T-helper 2 cell treated with Interferon-gamma antibody and Interleukin-4, amounts not matched to agents 100 ng/mL and 5 ng/mL, for 36 hours (primary cell): ENCODE data around the gene TPRA1. TPM values are rescaled to one million over a fixed set of nuclear protein-coding genes. Genes with fewer than 3 reads are reported as not detected.
"Not testable (repeated sequence)": the region's sequence is repeated elsewhere in the genome, so short reads cannot be mapped to it uniquely, and the experiment has no call there.

ENCODE experiments used
- intact Hi-C: fragments of 100-400 bp; cut with micrococcal nuclease; formaldehyde crosslinking; loops from one replicate; pipeline ENCODE4 v1.15.1; 2023
- total RNA-seq: library from RNA; stranded (reverse); gene quantifications from 2 replicates; pipeline ENCODE4 v1.2.3, GENCODE V29; 2022

The TPRA1 gene
- total RNA-seq, 1 donor from 2014 or later, result 31.1 TPM

- intact Hi-C loops, result loop anchor here (5.0 kb wide), 2 partner anchors 169 to 789 kb away; no protein-coding TSS in a partner anchor
Observed at GRCh38 chr3:127541320-127541719, 49.2 kb downstream of the TPRA1 start.

GRCh38 chr3:127539366-127540060 is 51.0 kb downstream of the TPRA1 start:
- intact Hi-C loops, result loop anchor here (5.0 kb wide), 2 partner anchors 167 to 787 kb away; no protein-coding TSS in a partner anchor

DNA sequence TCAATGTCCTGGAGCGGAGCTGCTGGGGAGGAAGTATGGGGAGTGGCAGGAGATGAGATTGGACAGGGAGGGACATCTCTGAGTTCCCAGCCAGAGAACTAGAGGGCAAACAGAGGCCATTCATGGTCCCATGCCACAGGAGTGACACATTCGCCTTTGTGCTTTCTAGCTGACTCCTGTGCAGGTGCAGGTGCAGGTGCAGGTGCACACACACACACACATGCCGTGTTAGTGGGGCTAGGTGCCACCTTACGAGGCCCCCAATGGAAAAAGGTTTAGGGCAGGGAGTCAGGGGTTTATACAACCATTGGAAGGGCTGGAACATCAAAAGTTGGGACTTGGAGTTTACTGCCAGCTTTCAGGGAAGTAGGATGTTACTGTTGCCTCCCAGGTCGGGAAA is 52.0 kb downstream of the TPRA1 start:
- intact Hi-C loops, result no loop called here

DNA sequence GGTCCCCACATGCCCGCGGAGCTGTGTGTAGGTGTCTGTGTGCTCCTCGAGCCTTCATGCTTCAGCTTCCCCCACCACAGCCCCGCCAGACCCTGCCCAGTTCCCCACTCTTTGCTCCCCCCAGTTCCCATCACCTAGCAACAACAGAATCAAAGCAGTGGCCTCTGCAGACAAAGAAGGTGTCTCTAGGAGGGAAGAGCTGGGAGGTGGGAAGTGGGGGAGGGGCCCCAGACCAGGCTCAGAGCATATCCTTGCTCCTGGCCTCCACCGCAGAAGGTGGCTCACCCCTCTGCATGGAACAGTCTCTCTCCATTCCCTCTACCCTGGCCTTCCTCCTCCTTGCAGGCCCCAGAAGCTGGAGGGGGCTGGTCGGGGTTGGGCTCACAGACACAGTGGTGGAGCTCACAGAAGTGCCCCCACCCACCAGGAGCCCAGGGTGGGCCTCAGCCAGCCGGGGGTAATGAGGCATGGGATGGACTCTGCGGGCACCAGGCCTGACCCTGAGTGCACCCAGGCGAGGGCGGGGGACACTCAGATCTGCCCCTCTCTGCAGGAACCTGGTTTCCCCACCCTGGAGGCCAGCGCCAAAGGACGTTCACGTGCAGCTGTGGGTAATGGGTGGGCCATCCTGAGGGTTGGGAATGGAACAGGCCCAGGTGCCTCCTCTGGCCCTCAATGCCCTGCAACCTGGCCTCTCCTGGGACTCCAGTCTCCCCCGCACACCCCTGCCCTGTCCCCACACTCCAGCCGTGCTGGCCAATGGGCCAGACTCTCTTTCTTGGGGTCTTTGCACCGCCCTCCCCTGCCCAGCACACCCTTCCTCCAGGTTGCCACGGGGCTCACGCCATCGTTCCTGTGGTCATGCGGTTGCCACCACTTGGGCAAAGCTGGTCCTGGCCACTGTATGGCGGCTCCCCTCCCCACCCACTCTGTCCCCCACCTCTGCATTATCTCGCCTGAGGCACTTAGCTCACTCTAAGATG is 53.4 kb downstream of the TPRA1 start:
- intact Hi-C loops, result no loop called here

DNA sequence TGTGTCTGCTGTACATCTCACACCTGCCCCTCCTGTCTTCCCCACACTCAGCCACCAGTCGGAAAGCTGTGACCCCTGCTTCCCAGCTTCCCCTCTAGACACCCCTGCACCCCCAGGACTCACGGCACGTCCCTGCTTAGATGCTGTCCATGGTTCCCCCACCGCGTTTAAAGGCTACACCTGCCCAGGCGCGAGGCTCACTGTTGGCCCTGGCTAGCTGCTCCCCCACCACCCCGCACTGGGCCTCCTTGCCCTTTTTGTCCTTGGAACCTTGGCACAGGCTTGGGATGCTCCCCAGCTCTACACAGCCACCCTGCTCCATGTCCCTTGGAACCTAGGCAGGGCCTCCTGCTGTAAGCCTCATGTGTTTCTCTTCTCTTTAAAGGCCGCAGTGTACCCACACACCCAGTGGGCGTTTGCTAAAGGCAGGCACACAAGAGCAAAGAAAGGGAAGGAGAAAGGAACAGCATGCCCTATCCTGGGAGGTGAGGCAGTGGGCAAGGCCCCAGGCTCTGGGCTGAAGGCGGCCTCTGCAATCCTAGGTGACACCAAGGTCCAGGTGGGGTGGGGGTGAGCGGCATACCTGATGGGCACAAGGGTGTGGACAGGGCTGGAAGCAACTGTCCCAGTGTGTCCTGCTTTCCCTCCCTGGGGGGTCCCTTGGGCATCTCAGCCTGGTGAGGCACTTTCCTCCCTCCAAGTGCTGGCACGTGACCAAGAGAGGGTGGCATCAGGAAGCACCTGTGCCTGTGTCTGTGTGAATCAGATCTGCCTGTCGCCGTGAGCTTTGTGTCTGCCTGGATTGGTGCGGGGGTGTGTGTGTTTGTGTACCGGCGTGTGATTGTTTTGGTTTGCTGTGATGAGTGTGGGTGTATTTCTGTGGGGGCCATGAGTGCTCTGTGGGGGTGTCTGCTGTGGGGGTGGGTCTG is 54.4 kb downstream of the TPRA1 start:
- intact Hi-C loops, result no loop called here

DNA sequence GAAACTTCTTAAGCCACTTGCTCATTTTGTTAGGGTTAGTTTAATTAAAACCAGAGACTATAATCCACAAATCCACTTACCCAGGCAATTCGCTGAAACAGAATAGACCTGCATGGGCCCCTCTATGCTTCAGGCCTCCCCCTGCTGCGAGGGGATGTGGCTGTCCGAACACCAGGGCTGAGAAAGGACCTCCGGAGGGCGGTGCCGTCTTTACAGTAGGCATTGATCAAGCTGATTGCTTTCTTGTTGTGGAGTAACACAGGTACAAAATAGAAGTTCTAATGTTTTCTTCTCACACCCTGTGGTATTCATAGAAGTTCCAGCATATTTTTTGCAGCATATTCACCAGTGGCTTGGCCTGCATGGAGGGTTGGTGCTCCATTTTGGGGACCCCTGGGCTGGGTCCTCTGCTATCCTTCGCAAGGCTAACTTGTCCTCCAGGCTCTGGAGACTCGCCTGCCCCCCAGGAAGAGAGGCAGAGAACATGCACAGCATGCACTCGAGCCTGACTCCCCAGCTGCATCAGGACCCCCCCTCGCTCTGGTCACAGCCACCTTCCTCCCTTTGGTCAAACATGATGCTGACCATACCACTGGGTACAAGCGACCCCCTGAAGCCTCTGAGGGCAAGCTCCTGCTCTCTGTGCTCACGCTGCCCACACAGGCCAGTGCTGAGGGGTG is 55.3 kb downstream of the TPRA1 start:
- intact Hi-C loops, result no loop called here

- intact Hi-C loops, result no loop called here
Observed at GRCh38 chr3:127534564-127534963, 56.0 kb downstream of the TPRA1 start.

GRCh38 chr3:127534161-127534451 is 56.4 kb downstream of the TPRA1 start:
- intact Hi-C loops, result no loop called here

DNA sequence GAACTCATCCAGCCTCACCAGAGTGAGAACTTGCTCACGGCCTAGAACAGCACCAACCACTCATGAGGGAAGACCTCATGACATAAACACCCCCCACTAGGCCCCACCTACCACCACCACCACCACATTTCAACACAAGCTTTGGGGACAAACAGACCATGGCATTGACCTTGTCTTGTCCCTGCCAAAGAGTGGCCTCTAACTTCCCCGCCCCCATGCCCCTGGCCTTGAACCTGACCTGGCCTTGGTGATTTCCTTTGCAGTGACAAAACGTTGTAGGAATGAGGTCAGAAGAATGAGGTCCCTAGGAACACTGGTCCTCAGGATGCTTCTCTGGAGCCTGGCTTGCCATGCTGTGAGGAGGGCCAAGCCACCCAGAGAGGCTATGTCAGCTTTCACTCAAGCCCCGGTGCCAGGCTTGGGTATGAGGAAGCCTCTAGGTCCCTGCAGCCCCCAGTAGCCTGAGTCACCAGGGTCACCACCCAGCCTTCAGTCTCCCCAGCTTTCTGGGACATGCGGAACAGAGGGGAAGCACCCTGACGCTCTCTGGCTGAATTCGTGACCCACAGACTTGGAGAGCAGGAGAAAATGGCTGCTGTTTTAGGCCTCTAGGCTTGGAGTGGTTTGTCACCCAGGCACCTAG is 57.9 kb downstream of the TPRA1 start:
- intact Hi-C loops, result no loop called here

DNA sequence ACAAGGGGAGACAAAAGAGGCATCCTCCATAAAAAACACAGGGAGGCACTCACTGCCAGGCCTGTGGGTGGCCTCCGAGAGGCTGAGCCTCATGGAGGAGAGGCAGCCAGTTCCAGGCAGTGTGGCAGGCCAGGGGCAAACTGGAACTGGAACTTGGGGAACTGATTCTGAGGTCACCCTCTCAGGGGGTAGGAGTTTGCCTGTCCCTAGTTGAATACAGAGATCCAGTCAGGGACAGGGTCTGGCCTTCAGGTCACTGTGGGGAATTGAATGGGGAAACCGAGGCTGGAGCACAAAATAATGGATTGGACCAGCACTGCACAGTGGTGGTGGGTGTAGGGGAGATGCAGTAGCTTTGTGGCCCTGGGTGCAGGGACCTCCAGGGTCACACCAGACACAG is 58.7 kb downstream of the TPRA1 start:
- intact Hi-C loops, result no loop called here

GRCh38 chr3:127530863-127531262 is 59.7 kb downstream of the TPRA1 start:
- intact Hi-C loops, result not testable (repeated sequence)

DNA sequence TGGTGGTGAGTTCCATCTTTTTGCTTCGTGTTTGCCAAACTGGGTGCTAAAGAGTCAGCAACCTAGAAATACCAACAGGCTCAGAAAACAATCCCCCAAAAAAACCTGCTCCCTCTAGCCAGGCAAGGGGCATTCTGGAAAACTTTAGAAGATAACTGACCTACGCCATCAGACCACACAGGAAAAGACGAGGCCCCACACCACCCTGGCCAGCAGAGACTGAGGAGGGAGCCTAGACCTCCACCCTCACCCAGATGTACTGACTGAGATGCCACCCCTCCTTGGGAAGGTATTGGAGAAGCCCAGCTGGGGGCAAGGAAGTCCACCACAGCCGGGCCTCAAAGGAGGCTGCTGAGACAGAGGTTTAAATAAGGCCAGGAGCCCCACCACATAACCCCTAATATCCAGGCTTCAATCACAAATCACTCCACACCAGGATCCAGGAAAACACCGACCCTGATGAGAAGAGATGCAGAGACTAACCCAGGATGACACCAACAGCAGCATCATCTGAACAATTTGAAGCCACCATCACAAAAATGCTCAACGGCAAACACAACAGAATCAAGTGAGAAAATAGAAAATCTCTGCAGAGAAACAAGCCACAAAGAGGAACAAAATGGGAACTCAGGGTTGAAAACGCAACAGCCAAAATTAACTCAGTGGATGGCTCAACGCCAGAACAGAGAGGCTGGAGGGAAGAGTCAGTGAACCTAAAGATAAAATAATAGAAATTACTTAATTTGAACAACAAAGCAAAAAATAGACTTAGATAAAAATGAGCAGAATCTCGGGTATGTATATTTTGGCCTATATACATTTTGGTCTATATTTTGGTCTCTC is 61.0 kb downstream of the TPRA1 start:
- intact Hi-C loops, result no loop called here

- intact Hi-C loops, result no loop called here
Observed at GRCh38 chr3:127525373-127525772, 65.2 kb downstream of the TPRA1 start.

DNA sequence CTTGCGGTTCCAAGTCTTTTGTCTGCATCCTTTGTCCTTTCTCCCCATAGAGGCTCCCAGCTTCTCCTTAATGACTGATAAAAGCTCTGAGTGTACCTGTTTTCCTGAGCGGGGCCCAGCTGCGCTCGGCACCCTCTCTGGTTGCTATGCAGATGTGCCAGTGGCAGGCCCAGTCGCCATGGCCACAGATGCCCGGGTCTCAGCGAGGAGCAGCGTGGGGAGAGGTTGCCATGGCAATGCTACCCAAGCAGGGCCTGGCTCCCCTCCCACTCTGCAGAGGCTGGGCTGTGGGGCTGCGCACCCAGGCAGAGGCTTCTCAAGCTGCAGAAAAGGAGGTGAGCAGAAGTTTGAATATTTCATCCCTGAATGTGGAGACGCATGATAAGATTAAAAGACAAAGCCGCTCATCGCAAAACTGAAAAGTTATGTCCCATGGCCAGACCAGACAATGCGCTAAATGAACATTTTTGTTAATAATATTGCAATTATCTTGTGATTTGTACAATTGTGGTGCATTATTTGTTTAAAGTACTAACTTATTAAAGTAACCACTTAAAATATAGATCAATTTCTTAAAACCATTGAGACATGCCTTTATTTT is 66.1 kb downstream of the TPRA1 start:
- intact Hi-C loops, result no loop called here

Other genes with a start within 250 kb of the TPRA1 start
- 177 and 179 TPM in 2 replicates for gene MCM2, start 7.7 kb upstream of the TPRA1 start, total RNA-seq
- 2.2 and 2.9 TPM in 2 replicates for gene PODXL2, start 38.5 kb upstream of the TPRA1 start, total RNA-seq
- gene ABTB1, start 82.2 kb upstream of the TPRA1 start, total RNA-seq, result 21.9 and 22.0 TPM in 2 replicates
- gene MGLL, start 231.8 kb upstream of the TPRA1 start, total RNA-seq, result 3.8 and 5.0 TPM in 2 replicates